DND-41 (cell line): Measurements from ENCODE around the gene GSTM5.

Source experiments
- CTCF ChIP-seq: IDR thresholded peaks from 2 replicates; pipeline ENCODE4 v1.5.1; 2012; ENCODE audit warnings: borderline replicate concordance, low read length, moderate library complexity, mild to moderate bottlenecking; ENCODE audit not compliant: poor library complexity, severe bottlenecking; ENCODE audit errors: extremely low read depth
- EZH2 ChIP-seq: IDR thresholded peaks from 3 replicates; pipeline ENCODE4 v1.6.1; 2012; ENCODE audit warnings: borderline replicate concordance, low read depth, mild to moderate bottlenecking, moderate library complexity, low read length, inconsistent platforms; ENCODE audit not compliant: severe bottlenecking

- no peak for TF ChIP-seq EZH2
- TF ChIP-seq CTCF = no peak
These were observed 24.2 kb upstream of the GSTM5 start, which contains the start of gene GSTM1 for GRCh38 chr1:109687641-109688499.
